Measurements from ENCODE around the gene GRM3. TPM values are rescaled to one million over a fixed set of nuclear protein-coding genes. Genes with fewer than 3 reads are reported as not detected.

The GRM3 gene
- total and polyA plus RNA-seq, 2 of the 8 experiments (the other 6 are each of a cell fraction or from before 2014, with no cell fraction given): 3.1 to 4.2 TPM

DNA sequence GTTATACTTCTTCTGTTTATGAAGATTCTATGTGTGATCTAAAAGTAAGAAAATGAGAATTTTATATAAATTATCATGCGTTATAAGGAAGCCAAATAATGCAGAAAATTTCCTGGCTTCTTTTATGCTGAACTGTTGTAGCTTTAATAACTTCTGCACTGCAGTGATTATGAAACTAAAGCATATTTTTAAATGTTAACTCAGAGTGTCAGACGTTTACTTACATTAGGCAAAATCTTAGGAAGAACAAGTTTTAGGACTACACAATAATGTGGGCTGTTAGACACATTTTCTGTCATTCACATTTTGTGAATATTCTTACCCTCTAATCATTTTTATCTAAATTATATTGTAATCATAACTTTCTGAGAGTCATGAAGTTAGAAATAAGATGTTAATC lies 22.0 kb downstream of the GRM3 start (continued):
- TF ChIP-seq FOSL1 (IDR thresholded peaks at IDR 0.05; ENCODE audit: insufficient read depth, low read depth, low read length) (no peak), TEAD4 (IDR thresholded peaks at IDR 0.05; ENCODE audit: low read depth, low read length) (no peak)

Data from H1 (cell line).